HG03025 (cell line): ENCODE data around the gene PRPF4.

Experiments used
- ATAC-seq: cut with Tn5 transposase; IDR thresholded peaks from one replicate; pipeline ENCODE4 v1.9.1; 2021; ENCODE audit warnings: mild to moderate bottlenecking, moderate library complexity; ENCODE audit not compliant: unreplicated experiment, low FRiP score

PRPF4 gene

GRCh38 chr9:113309204-113309813 lies 33.9 kb downstream of the PRPF4 start:
- no peak for ATAC-seq

GRCh38 chr9:113310538-113310937 lies 35.1 kb downstream of the PRPF4 start:
- ATAC-seq, result no peak

- ATAC-seq, result no peak
These were observed 36.5 kb downstream of the PRPF4 start for GRCh38 chr9:113311961-113312360.

- no peak for ATAC-seq
These were observed 37.8 kb downstream of the PRPF4 start for GRCh38 chr9:113313261-113313660.

- ATAC-seq, result no peak
These were observed 39.8 kb downstream of the PRPF4 start for GRCh38 chr9:113315231-113315630.

- ATAC-seq, result no peak
These were observed 40.6 kb downstream of the PRPF4 start for GRCh38 chr9:113316030-113316429.

GRCh38 chr9:113317777-113318176 lies 42.3 kb downstream of the PRPF4 start:
- no peak for ATAC-seq

- ATAC-seq, result no peak
These were observed 43.6 kb downstream of the PRPF4 start for GRCh38 chr9:113319054-113319453.

- ATAC-seq, result no peak
These were observed 44.6 kb downstream of the PRPF4 start for GRCh38 chr9:113320051-113320450.

GRCh38 chr9:113322671-113323070 lies 47.2 kb downstream of the PRPF4 start:
- no peak for ATAC-seq

- ATAC-seq, result no peak
These were observed 50.8 kb downstream of the PRPF4 start for GRCh38 chr9:113326230-113326629.

- no peak for ATAC-seq
These were observed 52.8 kb downstream of the PRPF4 start for GRCh38 chr9:113328045-113328782.

- ATAC-seq, result no peak
These were observed 56.3 kb downstream of the PRPF4 start for GRCh38 chr9:113331780-113332179.

GRCh38 chr9:113337714-113338113 lies 62.3 kb downstream of the PRPF4 start:
- no peak for ATAC-seq

GRCh38 chr9:113340011-113340699 lies 64.7 kb downstream of the PRPF4 start, which contains the start of gene WDR31:
TSS of gene WDR31 (minus strand) at chr9:113340275. CDS start at chr9:113332022, 8,253 bp downstream.
- peak; percentile 93 for ATAC-seq

- no peak for ATAC-seq
These were observed 66.4 kb downstream of the PRPF4 start for GRCh38 chr9:113341712-113342410.
